HG02884 (cell line): Measurements from ENCODE around the gene SSBP2.
"Not testable (repeated sequence)": the region's sequence is repeated elsewhere in the genome, so short reads cannot be mapped to it uniquely, and the experiment has no call there.

Source experiments
- ATAC-seq: cut with Tn5 transposase; IDR thresholded peaks from one replicate; pipeline ENCODE4 v1.9.1; 2021; ENCODE audit warnings: mild to moderate bottlenecking, moderate library complexity; ENCODE audit not compliant: unreplicated experiment

The SSBP2 gene

GRCh38 chr5:81537905-81538547, 212.9 kb downstream of the SSBP2 start:
- ATAC-seq = no peak

- no peak for ATAC-seq
These were observed 216.5 kb downstream of the SSBP2 start for GRCh38 chr5:81534441-81534840.

- no peak for ATAC-seq
These were observed 217.1 kb downstream of the SSBP2 start for GRCh38 chr5:81533629-81534405.

GRCh38 chr5:81530919-81531318, 220.0 kb downstream of the SSBP2 start:
- no peak for ATAC-seq

DNA sequence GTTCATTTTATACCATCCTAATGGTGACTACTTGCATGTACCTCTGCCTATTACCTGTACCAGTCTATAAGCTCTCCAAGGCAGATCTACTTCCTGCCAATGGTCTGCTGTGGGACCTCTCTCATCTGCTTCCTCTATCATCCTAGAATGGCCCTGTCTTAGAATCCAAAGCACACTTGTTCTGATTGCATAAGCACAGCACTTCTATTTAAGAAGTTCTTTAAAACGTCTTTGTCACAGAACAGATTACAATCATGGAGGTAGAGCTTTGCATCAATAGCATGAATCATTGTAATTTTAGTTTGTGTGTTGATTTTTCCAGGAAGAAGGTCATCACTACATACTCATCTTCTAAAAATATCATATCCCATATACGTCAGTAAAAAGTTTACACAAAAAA, 225.2 kb downstream of the SSBP2 start:
- ATAC-seq = no peak

DNA sequence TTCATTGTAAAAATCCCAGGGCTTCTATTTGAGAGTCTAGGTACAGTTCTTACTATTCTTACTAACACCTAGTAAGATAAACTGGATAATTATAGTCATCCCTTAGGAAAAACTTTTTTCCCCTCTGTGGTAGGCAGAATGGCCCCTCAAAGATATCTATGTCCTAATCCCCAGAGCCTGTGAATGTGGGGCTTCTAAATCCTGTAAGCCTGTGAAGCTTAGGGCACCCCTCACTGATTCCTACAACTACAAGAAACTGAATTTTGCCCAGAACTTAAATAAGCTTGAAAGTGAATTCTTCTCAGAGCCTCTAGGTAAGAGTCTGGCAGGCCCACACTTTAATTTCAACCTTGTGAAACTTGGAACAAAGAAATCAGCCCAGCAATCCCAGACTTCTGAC, 226.9 kb downstream of the SSBP2 start:
- ATAC-seq = no peak

- no peak for ATAC-seq
These were observed 228.3 kb downstream of the SSBP2 start for GRCh38 chr5:81522571-81522970.

- ATAC-seq = no peak
These were observed 230.1 kb downstream of the SSBP2 start for GRCh38 chr5:81520769-81521168.

- ATAC-seq = no peak
These were observed 231.5 kb downstream of the SSBP2 start for GRCh38 chr5:81519217-81519905.

GRCh38 chr5:81517462-81517861, 233.4 kb downstream of the SSBP2 start:
- no peak for ATAC-seq

- ATAC-seq = no peak
These were observed 234.8 kb downstream of the SSBP2 start for GRCh38 chr5:81516091-81516490.

GRCh38 chr5:81513982-81514381, 236.9 kb downstream of the SSBP2 start:
- no peak for ATAC-seq

- no peak for ATAC-seq
These were observed 237.4 kb downstream of the SSBP2 start for GRCh38 chr5:81513473-81513872.

GRCh38 chr5:81506900-81507588, 243.9 kb downstream of the SSBP2 start:
- peak; percentile 100 for ATAC-seq

DNA sequence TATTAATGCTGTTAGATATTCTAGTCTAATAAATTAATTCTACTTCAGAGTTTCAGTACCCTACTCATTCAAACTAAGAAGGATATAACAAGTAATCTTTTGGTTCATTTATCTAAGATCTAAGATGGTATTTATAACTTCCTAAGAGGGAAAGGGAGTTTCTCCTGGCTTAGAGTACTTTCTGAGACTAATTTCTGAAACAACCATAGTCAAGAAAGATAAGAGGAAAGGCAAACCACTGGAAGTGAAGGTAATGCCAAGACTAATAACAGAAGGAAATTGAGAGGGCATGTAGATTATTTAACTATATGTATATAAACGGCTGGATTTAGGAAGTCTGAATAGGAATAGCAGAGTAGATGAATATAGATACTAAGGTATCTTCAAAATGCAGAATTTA, 244.5 kb downstream of the SSBP2 start:
- no peak for ATAC-seq

- ATAC-seq = no peak
These were observed 245.2 kb downstream of the SSBP2 start for GRCh38 chr5:81505672-81506071.

DNA sequence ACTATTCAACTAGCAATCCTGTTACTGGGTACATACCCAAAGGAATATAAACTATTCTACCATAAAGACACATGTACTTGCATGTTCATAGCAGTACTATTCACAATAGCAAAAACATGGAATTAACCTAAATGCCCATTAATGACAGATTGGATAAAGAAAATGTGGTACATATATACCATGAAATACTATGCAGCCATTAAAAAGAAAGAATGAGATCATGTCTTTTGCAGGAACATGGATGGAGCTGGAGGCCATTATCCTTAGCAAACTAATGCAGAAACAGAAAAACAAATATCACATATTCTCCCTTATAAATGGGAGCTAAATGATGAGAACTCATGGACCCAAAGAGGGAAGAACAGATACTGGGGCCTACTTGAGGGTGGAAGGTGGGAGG, 247.3 kb downstream of the SSBP2 start:
- ATAC-seq = not testable (repeated sequence)

DNA sequence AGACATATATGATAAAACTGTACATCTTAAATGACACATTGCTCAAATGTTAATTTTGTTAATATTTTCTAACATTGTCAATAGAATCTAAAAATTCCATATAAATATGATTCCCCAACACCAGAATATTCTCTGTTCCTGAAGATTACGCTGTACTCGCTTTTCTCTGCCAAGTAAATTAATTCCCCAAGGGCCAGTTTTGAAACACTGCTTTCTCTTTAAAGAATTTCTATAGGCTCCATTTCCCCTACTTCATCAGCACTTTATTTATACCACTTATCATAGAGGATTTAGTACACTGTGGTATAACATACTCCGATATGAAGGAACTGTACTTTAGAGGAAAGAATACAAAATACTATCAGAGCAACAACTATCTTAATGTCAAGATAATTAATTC, 255.6 kb downstream of the SSBP2 start:
- ATAC-seq = no peak

- ATAC-seq = no peak
These were observed 262.0 kb downstream of the SSBP2 start for GRCh38 chr5:81488862-81489261.

- no peak for ATAC-seq
These were observed 264.2 kb downstream of the SSBP2 start for GRCh38 chr5:81486711-81487110.

DNA sequence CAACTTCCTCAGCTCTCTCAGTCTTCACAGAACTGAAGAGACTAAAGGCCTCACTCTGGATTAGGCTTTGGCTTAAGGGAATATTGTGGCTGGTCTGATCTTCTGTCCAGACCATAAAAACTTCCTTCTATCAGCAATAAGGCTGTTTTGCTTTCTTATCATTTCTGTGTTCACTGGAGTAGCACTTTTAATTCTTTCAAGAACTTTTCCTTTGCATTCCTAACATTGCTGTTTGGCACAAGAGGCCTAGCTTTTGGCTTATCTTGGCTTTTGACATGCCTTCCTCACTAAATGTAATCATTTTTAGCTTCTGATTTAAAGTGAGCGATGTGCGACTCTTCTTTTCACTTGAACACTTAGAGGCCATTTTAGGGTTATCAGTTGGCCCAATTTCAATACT, 268.3 kb downstream of the SSBP2 start:
- no peak for ATAC-seq
